Kidney capillary endothelial cell (primary cell): ENCODE data around the gene UBAC2.

ENCODE experiments used
- DNase-seq: peaks from one replicate; pipeline ENCODE4 v3.0.0-alpha.2; 2018; ENCODE audit warnings: low spot score

UBAC2 gene

DNA sequence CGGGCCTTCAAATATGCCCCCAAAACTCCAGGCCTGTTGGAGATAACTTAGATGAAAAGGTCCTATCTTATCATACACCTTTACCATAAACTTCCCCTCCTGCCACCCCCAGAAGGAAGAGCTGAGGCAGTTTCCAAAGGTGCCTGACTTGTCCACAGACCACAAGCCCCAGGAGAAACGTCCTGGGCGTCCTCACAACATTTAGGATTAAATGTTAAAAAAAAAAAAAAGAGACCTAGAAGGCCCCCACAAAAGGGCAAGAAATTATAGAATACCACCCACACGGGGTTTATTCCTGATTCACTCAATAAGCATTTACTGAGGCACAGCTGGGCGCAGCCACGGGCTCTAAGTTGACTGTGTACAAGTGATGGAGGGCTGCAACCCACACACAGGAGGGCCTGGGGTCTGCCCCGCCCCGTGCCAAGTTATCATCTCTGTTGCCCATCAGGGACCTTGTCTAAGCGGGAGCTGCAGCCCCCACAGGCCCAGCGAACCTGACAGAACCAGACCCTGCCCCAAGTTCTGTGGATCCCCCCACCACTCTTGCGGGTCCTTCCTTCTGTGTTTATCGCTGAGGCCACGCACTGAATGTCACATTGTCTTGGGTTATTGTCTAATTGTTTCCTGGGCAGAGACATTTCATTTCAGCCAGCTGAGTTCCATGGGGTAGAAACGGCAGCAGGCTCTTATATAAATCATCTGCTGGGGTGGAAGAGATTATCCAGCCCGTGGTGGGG lies 217.6 kb downstream of the UBAC2 start:
- no peak for DNase-seq

DNA sequence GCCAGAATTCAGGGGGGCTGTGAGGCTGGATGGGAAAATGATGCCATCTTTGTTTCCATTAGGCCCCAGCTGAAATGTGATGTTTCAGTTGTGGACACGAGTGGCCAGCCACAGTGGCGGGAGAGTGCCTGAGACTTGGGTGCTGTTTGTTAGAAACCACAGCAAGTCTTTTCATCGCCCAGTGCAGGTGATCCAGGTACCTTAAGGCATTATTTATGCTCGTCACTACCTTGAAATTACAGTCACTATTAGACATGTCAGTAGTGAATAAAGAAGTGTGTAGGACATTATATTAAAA lies 218.1 kb downstream of the UBAC2 start:
- no peak for DNase-seq

DNA sequence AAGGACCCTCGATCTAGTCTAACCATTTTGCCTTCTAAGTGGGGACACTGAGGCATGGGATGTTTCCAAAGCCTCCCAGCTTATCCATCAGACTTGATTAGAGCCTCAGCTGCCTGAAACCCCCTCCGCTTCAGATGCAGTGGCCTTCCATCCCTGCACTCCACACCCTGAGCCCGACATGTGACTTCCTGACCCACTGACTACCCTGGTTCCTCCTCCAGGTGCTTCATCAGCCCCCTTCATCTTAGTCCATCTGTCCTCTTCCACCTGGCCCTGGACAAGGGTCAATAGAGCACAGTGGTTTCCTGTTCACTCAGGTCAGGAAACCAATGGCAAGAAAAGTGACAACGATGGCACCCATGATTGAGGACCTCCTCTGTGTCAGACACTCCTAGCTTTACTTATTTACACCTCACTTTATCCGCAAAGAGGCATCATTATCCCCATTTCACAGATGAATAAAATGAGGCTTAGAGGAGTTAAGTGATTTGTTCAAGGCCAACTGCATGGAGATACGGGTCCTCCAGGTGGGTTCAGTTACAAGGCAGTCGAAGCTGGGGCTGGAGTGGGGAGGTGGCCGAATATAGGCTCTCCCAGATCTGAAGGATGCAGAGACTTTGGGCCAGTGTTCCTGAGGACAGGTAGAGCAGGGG lies 219.1 kb downstream of the UBAC2 start:
- DNase-seq: no peak

DNA sequence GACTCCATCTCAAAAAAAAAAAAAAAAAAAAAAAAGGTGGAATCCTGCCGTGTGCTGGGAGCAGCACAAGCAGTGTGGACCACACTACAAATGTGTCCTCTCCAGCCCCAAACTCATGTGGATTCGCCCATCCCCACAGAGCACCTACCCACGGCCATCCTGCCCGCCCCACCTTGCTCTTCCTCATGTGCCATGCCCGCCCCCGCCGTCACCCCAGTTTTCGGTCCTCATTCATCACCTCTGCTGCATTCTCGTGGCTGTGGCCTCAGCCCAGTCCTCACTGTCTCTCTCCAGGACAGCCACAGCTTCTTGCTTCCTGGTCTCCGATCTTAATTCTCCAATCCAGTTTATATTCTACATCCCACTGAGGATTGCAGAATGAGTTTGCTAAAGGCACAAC lies 220.6 kb downstream of the UBAC2 start:
- no peak for DNase-seq

DNA sequence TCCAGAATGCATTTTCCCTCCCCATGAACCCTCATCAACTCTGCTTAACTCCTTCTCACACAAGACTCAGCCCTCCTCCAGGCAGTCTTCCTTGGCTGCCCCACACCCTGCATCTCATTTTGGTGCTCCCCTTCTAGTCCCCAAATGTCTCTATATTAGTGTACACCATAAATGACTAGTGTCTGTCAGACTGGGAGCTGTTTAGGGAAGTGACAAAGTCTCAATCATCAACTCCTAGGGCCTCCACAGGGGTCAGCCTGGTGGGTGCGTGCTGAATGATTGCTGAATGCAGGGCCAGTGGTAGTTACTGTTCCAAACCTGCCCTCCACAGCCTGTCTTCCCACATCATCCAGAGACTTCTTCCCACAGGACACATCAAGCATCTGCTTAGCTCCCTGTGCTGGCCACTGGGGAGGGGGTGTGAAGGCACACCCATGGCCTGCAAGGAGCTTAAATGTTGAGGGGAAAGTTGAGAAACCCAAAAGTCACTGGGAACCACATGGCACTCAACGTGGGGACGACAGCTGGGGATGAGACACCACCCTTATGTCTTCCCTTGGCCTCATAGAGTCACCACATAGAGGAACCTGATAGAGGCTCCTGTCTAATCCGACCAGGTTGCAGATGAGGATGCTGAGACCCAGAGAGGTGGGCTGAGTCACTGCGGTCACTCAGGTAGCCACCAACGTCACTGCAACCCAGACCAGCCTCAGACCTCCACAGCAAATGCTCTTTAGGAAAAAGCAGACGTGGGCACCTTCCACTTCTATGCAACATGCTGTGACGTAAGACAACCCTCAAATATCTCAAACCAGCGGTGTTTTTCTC lies 221.3 kb downstream of the UBAC2 start:
- DNase-seq: no peak

DNA sequence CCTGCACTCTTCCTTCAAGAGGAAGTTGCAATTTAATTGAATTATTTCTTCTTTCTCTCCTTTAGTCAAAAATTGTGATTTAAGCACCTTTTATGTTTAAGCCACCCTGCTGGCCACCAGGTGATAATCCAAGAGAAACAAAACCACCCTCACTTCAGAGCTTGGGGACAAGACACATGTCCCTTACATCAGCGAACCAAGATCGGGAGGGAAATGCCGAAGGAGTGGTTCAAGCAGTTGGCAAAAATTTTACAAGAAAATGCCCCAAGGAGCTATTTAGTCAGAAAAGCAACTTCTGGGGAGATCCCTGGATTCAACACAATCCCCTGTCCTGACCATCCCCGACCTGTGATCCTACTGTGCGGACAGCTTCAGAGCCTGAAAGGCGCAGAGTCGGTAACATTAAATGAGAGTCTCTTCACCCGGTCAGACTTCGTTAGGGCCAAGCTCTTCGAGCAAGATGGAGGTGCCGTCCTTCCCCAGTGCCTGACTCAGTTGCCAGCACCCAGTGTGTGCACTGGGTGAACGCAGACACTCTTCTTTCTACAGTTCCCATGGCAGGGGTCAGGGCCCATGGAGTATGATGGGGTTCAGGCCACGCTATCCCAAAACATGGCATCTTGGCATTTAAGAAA lies 222.0 kb downstream of the UBAC2 start:
- no peak for DNase-seq

GRCh38 chr13:99425485-99426341 lies 225.1 kb downstream of the UBAC2 start:
- no peak for DNase-seq

GRCh38 chr13:99426426-99426825 lies 225.8 kb downstream of the UBAC2 start:
- no peak for DNase-seq

DNA sequence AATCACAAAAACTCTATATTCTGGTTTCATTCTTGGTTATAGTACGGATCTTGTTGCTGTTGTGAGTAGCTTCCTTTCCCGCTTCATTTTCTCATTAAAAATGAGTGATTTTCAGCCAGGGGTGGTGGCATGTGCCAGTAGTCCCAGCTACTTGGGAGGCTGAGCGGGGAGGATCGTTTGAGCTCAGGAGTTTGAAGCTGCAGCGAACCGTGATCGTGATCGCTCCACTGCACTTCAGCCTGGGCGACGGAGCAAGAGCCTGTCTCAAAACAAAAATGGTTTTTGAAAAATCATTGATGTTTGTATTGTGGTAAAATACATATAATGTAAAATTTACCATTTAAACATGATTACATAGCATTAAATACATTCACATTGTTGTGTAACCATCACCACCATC lies 229.0 kb downstream of the UBAC2 start:
- DNase-seq: no peak

DNA sequence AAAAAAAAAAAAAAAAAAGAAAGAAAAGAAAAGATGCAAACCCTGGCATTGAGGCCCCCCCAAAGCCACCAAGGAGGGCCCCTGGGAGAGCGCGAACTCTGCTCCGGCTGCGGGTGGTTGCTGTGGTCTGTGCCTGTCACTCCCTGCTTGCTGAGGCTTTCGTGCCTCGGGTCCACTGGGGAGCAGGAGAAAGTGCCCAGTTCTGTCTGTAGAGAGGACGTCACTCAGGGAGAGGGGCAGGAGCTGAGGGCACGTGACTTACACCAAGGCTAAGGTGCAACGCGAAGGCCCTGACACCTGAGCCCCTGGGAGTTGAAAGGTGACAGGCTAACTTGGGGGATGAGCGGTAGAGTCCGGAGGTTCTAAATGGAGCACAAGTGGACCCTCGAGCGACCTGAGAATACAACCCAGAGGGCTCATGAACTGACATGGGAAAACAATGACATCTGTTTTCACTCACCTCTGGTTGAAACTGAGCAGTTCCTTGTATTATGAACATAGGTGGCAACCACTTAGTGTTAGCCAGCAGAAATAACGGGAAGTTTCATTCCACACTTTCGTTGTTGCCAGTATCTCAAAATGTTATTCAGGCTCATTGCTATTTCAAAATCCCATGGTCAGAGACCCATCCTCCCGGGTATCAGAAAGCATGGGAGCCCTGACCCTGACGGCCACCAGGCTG lies 231.4 kb downstream of the UBAC2 start:
- DNase-seq: no peak

DNA sequence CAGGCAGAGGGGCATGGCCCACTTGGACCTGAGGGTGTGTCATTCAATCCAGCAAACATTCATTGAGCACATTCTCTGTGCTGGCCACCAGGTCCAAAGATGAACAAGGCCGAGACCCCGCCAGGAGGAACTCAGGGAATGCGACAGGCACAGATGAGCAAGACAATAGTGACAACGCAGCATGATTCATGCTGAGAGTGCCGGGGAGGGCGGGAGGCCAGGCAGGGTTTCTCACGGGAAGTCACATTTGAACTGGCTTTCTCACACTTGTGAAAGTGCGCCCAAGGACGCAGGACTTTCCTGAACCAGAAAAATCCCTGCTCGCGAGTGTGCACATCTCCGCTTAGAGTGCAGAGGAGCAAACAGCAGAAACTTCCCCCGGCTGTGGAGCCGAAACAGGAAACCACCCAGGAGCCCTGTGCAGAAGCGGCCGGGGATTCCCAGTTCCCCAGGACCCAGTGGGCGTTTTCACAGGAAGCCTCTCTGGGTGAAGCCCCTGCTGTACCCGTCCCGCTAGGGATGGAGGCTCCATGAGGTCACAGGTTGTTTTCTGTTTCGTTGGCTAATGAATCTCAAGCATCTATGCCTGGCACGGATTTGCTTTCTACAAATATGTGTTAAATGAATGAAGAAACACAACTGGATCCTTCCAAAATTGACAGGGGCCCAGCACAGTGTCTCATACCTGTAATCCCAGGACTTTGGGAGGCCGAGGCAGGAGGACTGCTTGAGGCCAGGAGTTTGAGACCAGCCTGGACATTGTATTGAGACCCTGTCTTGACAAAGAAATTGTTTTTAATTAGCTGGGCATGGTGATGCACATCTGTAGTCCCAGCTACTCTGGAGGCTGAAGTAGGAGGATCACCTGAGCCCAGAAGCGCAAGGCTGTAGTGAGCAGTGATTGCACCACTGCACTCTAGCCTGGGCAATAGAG lies 232.2 kb downstream of the UBAC2 start:
- DNase-seq: peak; percentile 88

DNA sequence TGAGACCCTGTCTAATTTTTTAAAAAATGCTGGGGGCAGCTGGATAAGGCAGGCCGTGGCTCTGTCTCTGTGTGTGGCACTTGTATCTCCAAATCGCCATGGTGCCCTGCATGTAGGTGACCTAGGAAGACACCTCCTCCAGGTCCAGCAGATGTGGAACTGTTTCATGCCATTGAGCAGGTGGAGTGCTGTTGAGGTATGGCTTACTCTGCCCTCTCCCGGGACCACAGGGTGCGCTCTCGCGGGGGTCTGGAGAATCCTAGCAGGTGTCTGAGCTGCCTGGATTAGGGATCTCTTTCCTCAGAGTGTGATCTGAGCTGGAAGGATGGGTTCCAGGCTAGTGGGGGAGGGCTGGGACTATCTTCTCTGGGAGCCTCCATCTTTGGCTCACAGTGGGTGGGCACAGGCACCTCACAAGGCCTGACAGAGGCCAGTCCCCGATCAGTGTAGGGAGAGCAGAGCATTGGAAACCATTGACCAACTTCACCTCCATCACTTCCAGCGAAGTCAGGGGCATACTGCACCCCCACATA lies 233.0 kb downstream of the UBAC2 start:
- DNase-seq: no peak

- DNase-seq: no peak
These were observed 233.7 kb downstream of the UBAC2 start for GRCh38 chr13:99434258-99434788.

GRCh38 chr13:99435116-99435515 lies 234.5 kb downstream of the UBAC2 start:
- DNase-seq: no peak

DNA sequence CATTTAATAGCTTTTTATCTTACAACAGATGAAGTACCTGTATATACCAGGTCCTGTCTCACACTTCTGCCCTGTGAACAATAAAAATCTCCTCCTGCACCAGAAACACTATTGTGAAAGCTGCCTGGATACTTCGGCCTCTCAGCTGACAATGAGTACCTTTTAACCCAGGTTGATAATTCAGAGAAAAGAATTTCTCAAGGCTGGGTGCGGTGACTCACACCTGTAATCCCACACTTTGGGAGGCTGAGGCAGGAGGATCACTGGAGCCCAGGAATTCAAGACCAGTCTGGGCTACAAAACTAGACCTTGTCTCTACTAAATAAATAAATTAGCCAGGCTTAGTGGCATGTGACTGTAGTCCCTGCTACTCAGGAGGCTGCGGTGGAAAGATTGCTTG lies 235.3 kb downstream of the UBAC2 start:
- no peak for DNase-seq
